GM12872 (cell line): ENCODE data around the gene ARHGEF16.

Experiments used
- TF ChIP-seq, protein P1 (sequence below): IDR thresholded peaks from 3 replicates; pipeline ENCODE4 v1.5.1; 2011; ENCODE audit warnings: low read depth, mild to moderate bottlenecking, low read length, moderate library complexity; ENCODE audit not compliant: insufficient read depth

Gene ARHGEF16

DNA sequence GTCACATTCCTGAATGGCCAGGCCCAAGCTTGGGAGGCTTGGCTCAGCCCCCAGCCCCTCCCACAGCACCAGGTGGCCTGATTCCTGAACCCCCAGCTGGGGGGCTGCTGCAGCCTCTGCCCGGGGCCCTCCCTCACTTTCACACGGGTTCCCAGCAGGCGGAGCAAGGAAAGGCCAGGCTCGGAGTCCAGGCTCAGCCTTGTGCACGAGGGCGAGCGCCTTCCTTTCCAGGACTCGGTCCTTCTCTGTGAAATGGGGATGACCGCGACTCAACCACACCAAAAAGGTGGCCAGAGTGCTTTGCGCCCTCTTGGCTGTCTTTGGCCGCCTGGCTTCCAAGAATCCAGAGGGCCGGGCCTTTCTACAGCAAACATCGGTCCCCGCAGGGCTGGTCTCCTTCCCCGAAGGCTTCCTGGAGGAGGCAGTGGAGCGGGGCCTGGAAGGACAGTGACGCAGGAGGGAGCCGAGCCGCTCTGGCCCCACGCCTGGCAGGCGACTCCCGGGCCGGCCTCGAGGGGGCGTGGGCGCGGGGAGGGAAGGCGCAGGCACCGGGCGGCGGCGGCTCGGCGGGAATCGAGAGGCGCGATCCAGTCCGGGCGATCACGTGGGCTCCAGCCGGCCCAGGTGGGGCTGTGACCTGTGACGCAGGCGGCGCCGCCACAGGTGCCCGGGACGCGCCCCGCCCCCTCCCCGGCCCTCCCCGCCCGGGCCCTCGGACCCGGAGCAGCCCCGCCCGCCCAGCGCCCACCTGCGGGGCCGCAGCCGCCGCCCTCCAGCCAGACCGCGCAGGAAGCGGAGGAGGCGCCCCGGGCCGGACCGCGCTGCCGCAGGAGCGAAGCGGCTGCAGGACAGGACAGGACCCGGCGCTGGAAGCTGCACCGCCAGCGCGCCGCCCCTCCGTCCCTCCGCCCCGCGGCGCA lies at the start of gene ARHGEF16:
ARHGEF16 (plus strand) TSS at position 775 of the 920 bp plus-strand sequence. CDS start 8,420 bp downstream, outside the sequence.
- TF ChIP-seq, protein P1, sequence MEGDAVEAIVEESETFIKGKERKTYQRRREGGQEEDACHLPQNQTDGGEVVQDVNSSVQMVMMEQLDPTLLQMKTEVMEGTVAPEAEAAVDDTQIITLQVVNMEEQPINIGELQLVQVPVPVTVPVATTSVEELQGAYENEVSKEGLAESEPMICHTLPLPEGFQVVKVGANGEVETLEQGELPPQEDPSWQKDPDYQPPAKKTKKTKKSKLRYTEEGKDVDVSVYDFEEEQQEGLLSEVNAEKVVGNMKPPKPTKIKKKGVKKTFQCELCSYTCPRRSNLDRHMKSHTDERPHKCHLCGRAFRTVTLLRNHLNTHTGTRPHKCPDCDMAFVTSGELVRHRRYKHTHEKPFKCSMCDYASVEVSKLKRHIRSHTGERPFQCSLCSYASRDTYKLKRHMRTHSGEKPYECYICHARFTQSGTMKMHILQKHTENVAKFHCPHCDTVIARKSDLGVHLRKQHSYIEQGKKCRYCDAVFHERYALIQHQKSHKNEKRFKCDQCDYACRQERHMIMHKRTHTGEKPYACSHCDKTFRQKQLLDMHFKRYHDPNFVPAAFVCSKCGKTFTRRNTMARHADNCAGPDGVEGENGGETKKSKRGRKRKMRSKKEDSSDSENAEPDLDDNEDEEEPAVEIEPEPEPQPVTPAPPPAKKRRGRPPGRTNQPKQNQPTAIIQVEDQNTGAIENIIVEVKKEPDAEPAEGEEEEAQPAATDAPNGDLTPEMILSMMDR, result no peak

DNA sequence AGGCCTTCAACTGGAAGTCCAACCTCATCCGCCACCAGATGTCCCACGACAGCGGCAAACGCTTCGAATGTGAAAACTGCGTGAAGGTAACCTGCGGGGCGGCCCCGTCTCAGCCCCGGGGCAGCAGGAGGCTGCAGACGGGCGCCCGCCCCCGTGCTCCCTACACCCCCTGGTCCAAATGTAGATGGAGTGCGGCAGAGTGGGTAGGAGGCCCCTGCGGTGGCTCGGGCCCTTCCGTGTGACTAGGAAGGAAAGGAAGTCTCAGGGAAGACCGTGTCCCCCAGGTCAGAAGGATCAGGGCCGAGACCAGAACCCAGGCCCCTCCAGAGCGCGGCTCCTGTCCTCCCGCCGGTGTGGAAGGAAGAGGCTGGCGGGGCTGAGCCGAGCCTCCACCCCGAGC lies 49.7 kb upstream of the ARHGEF16 start:
- TF ChIP-seq, protein P1, result no peak

DNA sequence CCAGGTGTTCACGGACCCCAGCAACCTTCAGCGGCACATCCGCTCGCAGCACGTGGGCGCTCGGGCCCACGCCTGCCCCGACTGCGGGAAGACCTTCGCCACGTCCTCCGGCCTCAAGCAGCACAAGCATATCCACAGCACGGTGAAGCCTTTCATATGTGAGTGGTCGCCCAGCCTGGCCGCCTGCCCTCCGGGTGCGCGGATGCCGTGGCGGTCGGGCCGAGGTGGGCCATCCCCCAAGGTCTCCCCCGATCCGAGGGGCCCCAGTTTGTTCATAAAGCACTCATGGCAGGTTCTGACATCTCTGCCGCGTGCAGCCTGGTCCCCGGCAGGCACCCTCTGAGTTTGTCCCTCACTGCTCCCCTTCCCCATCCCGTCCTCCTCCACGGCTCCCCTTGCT lies 49.0 kb upstream of the ARHGEF16 start:
- TF ChIP-seq, protein P1, result no peak

DNA sequence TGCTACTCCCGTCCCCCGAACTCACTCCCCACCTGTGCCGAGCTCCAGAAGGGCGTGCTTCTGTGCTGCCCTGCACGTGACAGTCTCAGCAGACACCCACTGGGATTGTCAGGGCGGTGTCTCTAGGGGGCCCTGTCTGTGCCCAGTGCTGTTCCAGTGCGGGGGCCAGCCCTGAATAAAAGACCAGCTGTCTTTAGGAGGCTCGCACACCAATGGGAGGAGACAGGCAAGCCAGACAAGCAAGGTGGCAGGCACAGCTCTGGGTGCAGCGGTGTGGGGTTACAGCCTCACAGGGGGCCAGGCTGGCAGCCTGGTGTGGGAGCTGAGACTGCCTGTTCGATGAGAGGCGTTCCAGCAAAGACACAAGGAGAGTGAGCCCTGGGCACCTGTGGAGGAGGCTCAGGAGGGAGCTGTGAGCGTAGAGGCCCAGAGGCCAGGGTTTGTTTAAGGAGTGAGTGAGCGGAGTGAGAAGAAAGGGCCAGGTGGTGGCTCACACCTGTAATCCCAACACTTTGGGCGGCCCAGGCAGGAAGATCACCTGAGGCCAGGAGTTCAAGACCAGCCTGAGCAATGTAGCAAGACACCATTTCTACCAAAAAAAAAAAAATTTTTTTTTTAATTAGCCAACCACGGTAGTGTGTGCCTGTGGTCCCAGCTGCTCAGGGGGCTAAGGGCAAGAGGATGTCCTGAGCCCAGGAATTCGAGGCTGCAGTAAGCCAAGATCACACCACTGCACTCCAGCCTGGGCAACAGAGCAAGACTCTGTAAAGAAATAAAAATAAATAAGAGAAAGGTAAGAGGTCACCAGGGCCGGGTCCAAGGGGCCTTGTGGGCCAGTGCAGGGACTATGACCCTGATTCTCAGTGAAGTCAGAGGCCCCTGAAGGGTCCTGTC lies 48.2 kb upstream of the ARHGEF16 start:
- TF ChIP-seq, protein P1, result no peak

DNA sequence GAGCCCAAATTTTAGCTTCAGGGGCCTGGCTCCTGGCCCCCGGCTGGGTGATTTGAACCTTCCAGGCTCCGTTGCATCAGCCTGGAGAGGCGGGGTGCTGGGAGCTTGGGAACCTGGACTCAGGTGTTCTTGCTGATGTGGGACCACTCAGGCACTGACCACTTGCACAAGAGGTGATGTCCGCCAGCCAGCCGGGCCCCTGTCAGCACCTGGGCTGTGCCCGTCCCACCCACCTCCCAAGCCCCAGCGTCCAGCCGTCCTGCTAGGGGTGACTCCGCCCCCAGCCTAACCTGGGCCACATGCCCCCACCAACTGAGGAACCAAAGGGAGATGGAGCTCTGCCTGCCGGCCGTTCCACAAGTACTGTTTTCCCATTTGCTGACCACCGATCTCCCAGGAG lies 47.4 kb upstream of the ARHGEF16 start:
- TF ChIP-seq, protein P1, result no peak

DNA sequence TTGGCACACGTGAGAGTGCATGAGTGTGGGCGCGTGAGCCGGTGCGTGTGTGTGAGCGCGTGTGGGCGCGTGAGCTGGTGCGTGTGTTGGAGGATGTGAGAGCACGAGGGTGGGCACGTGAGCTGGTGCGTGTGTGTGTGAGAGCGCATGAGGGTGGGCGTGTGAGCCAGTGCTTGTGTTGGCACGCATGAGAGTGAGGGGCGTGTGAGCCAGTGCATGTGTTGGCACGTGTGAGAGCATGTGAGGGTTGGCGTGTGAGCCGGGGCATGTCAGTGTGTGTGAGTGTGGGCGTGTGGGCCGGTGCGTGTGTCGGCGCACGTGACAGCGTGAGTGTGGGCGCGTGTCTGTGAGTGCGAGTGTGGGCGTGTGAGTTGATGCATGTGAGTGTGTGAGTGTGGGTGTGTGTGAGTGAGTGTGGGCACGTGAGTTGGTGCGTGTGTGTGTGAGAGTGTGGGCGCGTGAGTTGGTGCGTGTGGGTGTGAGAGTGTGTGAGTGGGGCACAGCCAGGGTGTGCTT lies 45.7 kb upstream of the ARHGEF16 start:
- TF ChIP-seq, protein P1, result no peak
